Pancreas (tissue), 10 donors: ENCODE data around the gene PER2. TPM values are rescaled to one million over a fixed set of nuclear protein-coding genes. Genes with fewer than 3 reads are reported as not detected.

Source experiments
- ATAC-seq, 4 donors: fragments of 200-7000 bp; cut with Tn5 transposase; one replicate each; pipeline versions ENCODE4 v1.8.0 to v1.9.1; 2020; ENCODE audit warnings: mild to moderate bottlenecking in 4 of 4, moderate library complexity in 4 of 4
- DNase-seq, 6 donors: peaks; one replicate each; pipeline ENCODE4 v3.0.0-alpha.2; 2020
- FAIRE-seq: peaks from 2 replicates; lab custom pipeline; 2012; peaks lifted over from hg19 to GRCh38; lab: Jason Lieb, UNC
- H3K27ac ChIP-seq, 4 donors: fragments of 200-600 bp; sonication (generic); 1 replicate in 3 of 4; 2 replicates in 1 of 4; pipeline versions ENCODE4 v1.5.0 to v1.8.0; 2020
- H3K27me3 ChIP-seq, 4 donors: fragments of 200-600 bp; one replicate each; pipeline ENCODE4 v1.8.0; 2021
- H3K36me3 ChIP-seq, 3 donors: fragments of 200-600 bp; sonication (generic) in 1 of 3; one replicate each; pipeline versions ENCODE4 v1.5.0 to v1.8.0; 2020 to 2021
- H3K4me1 ChIP-seq, 3 donors: fragments of 200-600 bp; one replicate each; pipeline ENCODE4 v1.8.0; 2021
- H3K4me3 ChIP-seq, 4 donors: fragments of 200-600 bp; sonication (generic) in 2 of 4; one replicate each; pipeline versions ENCODE4 v1.5.0 to v1.8.0; 2020 to 2021
- H3K9me3 ChIP-seq, 4 donors: fragments of 200-600 bp; one replicate each; pipeline ENCODE4 v1.8.0; 2021
- WGBS, 2 donors: extraction: QIAGEN DNeasy Blood & Tissue Kit; methylation state at CpG; one replicate each; pipeline ENCODE4 v1.1.7; 2013; 5-methylcytosine and 5-hydroxymethylcytosine counted together
- intact Hi-C, 3 donors: fragments of 100-400 bp; cut with DNase I; formaldehyde crosslinking; loops; one replicate each; pipeline versions ENCODE4 v1.11.1 to v1.14.2; 2022
- polyA plus RNA-seq, 2 donors: library from polyadenylated mRNA; stranded (reverse); fragments of 200-250 nt; gene quantifications; one replicate each; pipeline ENCODE4 v1.2.3, GENCODE V29; 2013
- total RNA-seq, 6 donors: library from RNA; stranded (reverse); fragmentation: NEBNext Ultra II Directional in 4 of 6; extraction: Animal tissue kit (Norgen Biotek cat#: 25700) in 4 of 6; gene quantifications; one replicate each; pipeline versions ENCODE4 v1.2.1 to v1.2.4, GENCODE V29; 2021 to 2023
- TF ChIP-seq, protein P1 (sequence below), 4 donors: fragments of 200-600 bp; sonication (generic) in 3 of 4; IDR thresholded peaks; one replicate each; pipeline versions ENCODE4 v1.5.0 to v1.8.0; 2021; ENCODE audit warnings: antibody characterized with exemption in 4 of 4
- donor health status: healthy with polysubstance abuse.
- donor health status: DM: no; HTN: no; CAD: no; lungs with moderate emphysema.
- donor health status: DM: no; HTN: no; CAD: no.
- donor health status: control.
- donor health status: control.
- donor health status: Bipolar disorder and iron deficiency.
- donor health status: DM: yes; HTN: yes; CAD: no.
- donor health status: DM: no; HTN: no; CAD: no.
- donor health status: DM: no; HTN: no; CAD: no.
- donor health status: DM: yes; HTN: yes; CAD: no.

Gene PER2, protein sequence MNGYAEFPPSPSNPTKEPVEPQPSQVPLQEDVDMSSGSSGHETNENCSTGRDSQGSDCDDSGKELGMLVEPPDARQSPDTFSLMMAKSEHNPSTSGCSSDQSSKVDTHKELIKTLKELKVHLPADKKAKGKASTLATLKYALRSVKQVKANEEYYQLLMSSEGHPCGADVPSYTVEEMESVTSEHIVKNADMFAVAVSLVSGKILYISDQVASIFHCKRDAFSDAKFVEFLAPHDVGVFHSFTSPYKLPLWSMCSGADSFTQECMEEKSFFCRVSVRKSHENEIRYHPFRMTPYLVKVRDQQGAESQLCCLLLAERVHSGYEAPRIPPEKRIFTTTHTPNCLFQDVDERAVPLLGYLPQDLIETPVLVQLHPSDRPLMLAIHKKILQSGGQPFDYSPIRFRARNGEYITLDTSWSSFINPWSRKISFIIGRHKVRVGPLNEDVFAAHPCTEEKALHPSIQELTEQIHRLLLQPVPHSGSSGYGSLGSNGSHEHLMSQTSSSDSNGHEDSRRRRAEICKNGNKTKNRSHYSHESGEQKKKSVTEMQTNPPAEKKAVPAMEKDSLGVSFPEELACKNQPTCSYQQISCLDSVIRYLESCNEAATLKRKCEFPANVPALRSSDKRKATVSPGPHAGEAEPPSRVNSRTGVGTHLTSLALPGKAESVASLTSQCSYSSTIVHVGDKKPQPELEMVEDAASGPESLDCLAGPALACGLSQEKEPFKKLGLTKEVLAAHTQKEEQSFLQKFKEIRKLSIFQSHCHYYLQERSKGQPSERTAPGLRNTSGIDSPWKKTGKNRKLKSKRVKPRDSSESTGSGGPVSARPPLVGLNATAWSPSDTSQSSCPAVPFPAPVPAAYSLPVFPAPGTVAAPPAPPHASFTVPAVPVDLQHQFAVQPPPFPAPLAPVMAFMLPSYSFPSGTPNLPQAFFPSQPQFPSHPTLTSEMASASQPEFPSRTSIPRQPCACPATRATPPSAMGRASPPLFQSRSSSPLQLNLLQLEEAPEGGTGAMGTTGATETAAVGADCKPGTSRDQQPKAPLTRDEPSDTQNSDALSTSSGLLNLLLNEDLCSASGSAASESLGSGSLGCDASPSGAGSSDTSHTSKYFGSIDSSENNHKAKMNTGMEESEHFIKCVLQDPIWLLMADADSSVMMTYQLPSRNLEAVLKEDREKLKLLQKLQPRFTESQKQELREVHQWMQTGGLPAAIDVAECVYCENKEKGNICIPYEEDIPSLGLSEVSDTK (N-terminal part only)
- total RNA-seq (10 to 100 TPM in 2 of 6 donors, 1 to 10 TPM in 4; 7.8 to 11.7 (median 9.3) TPM), polyA plus RNA-seq (10 to 100 TPM in 1 of 2 donors, 1 to 10 TPM in 1; 6.9 to 12.2 TPM)

GRCh38 chr2:238287737-238288649 is at the start of gene PER2:
Gene PER2, minus strand, starts transcription at chr2:238288610. Its CDS starts 10,674 bp downstream, at chr2:238277936.
- Histone ChIP-seq H3K9me3 (no peaks in the 10 kb centered on the region), H3K27ac (peak within 1 kb of the TSS; percentile 96 to 100 (median 98)), H3K27me3 (no peaks in the 10 kb centered on the region), H3K36me3 (no peaks in the 10 kb centered on the region), H3K4me3 (peak within 1 kb of the TSS; percentile 72 to 87 (median 84)), H3K4me1 (peaks cover 36 to 50% (median 46%) of the 10 kb centered on the region in 3 donors)
- 0 to 1% methylated on average over 58 to 65 of the region's 65 CpGs for WGBS, 2 donors
- DNase-seq (peak; percentile 64 to 84 (median 78)), FAIRE-seq (no peak), ATAC-seq (peak; percentile 20 to 50 (median 29))
- TF ChIP-seq, protein P1, sequence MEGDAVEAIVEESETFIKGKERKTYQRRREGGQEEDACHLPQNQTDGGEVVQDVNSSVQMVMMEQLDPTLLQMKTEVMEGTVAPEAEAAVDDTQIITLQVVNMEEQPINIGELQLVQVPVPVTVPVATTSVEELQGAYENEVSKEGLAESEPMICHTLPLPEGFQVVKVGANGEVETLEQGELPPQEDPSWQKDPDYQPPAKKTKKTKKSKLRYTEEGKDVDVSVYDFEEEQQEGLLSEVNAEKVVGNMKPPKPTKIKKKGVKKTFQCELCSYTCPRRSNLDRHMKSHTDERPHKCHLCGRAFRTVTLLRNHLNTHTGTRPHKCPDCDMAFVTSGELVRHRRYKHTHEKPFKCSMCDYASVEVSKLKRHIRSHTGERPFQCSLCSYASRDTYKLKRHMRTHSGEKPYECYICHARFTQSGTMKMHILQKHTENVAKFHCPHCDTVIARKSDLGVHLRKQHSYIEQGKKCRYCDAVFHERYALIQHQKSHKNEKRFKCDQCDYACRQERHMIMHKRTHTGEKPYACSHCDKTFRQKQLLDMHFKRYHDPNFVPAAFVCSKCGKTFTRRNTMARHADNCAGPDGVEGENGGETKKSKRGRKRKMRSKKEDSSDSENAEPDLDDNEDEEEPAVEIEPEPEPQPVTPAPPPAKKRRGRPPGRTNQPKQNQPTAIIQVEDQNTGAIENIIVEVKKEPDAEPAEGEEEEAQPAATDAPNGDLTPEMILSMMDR (IDR thresholded peaks at IDR 0.05), result no peak
- intact Hi-C loops, result no loop called here

- intact Hi-C loops, result loop anchor here in 1 of 3 donors (5.0 kb wide), 1 partner anchor 76 kb away; no protein-coding TSS in a partner anchor
- no peak for ATAC-seq
Observed at GRCh38 chr2:238337846-238338245, 49.4 kb upstream of the PER2 start.

DNA sequence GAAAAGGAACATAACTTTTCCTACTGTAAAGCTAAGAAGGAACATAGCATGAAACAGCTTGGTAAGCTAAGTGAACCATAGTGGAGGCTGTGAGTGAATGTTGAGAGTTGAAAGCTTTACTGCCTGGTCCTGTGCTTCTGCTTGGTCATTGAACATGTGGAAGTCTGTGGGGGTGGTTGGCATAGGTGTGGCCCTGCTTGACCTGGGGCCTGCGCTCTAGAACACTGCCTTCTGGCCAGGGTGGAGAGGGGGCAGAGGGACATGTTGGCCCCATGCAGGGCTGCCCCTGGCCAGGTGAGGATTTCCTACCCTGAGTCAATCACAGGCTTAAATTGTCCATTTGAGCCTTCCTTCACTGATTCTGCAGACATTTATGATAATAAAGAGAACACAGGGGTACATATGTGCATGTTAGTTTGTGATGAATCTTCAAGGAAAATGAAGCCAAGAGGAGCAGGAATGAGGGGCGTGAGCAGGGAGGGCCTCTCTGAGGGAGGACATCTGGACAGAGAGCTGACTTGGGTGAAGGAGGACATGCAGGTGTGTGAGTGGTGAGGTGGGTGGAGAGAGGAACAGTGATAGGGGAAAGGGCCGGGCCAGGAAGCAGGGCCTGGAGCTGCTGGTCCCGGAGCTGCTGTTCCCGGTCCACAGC is 48.5 kb upstream of the PER2 start:
- H3K9me3 ChIP-seq, result no peaks in the 10 kb centered on the region
- H3K27ac ChIP-seq, result no peak overlapping the region
- no peak for DNase-seq
- H3K4me1 ChIP-seq, result no peaks in the 10 kb centered on the region
- no peak for FAIRE-seq
- H3K4me3 ChIP-seq, result no peak overlapping the region
- WGBS, 2 donors, result 83 to 88% methylated on average over 5 of the region's 5 CpGs
- H3K27me3 ChIP-seq, result no peaks in the 10 kb centered on the region
- intact Hi-C loops, result loop anchor here in 1 of 3 donors (5.0 kb wide), 1 partner anchor 75 kb away; no protein-coding TSS in a partner anchor
- no peak for ATAC-seq
- TF ChIP-seq, protein P1 (IDR thresholded peaks at IDR 0.05), result no peak
- H3K36me3 ChIP-seq, result peaks cover 0 to 7% (median 0%) of the 10 kb centered on the region in 3 donors

More at GRCh38 chr2:238337846-238338245, 49.4 kb upstream of the PER2 start:
- WGBS, 2 donors, result 87 to 90% methylated on average over 5 of the region's 5 CpGs
- Histone ChIP-seq H3K27ac (no peak overlapping the region), H3K27me3 (no peaks in the 10 kb centered on the region), H3K4me1 (no peaks in the 10 kb centered on the region), H3K4me3 (no peak overlapping the region), H3K9me3 (no peaks in the 10 kb centered on the region), H3K36me3 (peaks cover 0 to 7% (median 0%) of the 10 kb centered on the region in 3 donors)
- DNase-seq, result no peak
- FAIRE-seq, result no peak
- TF ChIP-seq, protein P1 (IDR thresholded peaks at IDR 0.05), result no peak
